ENCODE measurements around the gene CTNND2. TPM values are rescaled to one million over a fixed set of nuclear protein-coding genes. Genes with fewer than 3 reads are reported as not detected.

Gene CTNND2
- total RNA-seq, 1 donor from 2014 or later = 2.5 TPM

DNA sequence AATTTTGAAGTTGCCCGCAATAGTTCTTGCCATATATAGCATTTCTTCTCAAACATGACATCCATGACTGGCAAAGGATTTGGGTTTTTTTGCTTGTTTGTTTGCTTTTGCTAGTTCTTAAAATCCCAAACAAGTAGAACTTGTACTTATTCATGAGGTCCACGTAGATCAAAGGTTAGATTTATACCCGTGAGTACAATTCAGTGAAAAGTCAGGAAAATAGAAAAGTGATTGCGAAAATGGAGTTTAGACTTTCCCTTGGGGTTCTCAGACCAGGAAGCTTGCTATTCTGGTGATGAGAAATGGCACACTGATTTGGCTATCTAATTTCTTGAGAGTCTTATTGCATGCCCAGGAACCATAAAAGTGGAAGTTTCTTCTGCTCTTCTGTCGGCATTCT is 304.7 kb downstream of the CTNND2 start:
- no peaks in the 10 kb centered on the region for H3K27me3 Mint-ChIP-seq (ENCODE audit: unreplicated experiment)
- H3K4me1 Mint-ChIP-seq (ENCODE audit: unreplicated experiment) = no peaks in the 10 kb centered on the region
- H3K36me3 Mint-ChIP-seq (ENCODE audit: unreplicated experiment) = no peaks in the 10 kb centered on the region
- no peak overlapping the region for H3K27ac Mint-ChIP-seq (ENCODE audit: unreplicated experiment)
- DNase-seq (ENCODE audit: extremely low spot score, unreplicated experiment) = no peak
- TF ChIP-seq CTCF (IDR thresholded peaks at IDR 0.05) = no peak
- H3K9me3 Mint-ChIP-seq (ENCODE audit: unreplicated experiment) = no peaks in the 10 kb centered on the region
- no peak overlapping the region for H3K4me3 Mint-ChIP-seq (ENCODE audit: unreplicated experiment)

DNA sequence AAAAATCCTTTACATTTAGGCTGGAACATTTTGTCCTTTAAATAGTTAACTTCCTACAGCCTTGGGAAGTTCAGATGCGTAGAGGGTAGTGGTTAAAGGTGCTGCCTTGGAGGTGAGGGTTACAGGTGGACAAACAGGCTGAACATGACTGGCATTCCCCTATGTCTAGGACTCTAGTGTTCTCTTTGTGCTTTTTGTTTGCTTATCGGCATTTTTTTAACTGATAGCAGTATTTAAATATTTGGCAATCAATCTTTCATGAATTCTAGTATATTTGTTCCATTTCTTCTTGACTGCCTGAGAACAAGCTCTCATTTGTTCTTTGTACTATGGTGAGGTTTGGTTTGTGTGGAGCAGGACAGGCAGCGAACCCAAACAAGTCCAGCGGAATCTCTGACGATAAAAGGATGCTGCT is 307.6 kb downstream of the CTNND2 start:
- TF ChIP-seq CTCF (IDR thresholded peaks at IDR 0.05) = no peak
- no peaks in the 10 kb centered on the region for H3K9me3 Mint-ChIP-seq (ENCODE audit: unreplicated experiment)
- no peak overlapping the region for H3K27ac Mint-ChIP-seq (ENCODE audit: unreplicated experiment)
- no peak for DNase-seq (ENCODE audit: extremely low spot score, unreplicated experiment)
- H3K4me3 Mint-ChIP-seq (ENCODE audit: unreplicated experiment) = no peak overlapping the region
- no peaks in the 10 kb centered on the region for H3K27me3 Mint-ChIP-seq (ENCODE audit: unreplicated experiment)
- H3K4me1 Mint-ChIP-seq (ENCODE audit: unreplicated experiment) = no peaks in the 10 kb centered on the region
- no peaks in the 10 kb centered on the region for H3K36me3 Mint-ChIP-seq (ENCODE audit: unreplicated experiment)

DNA sequence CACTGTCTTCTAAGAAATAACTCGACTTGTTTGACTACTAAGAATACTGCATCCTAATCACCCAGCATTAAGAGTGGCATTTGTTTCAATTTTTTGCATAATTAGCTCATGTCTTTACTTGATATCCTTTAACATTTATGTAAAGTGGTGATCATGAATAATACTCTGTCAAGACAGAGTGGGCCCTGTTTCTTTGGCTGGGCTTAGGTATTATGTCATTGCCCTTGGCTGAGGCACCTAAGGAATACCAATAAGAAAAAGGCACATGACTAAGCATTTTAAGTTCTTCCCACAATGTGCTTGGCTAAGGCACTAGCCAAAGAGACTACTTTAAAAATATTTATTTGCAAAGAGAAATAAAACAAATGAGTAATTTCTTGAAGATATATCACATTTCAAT is 308.1 kb downstream of the CTNND2 start:
- no peaks in the 10 kb centered on the region for H3K36me3 Mint-ChIP-seq (ENCODE audit: unreplicated experiment)
- no peaks in the 10 kb centered on the region for H3K9me3 Mint-ChIP-seq (ENCODE audit: unreplicated experiment)
- H3K27ac Mint-ChIP-seq (ENCODE audit: unreplicated experiment) = no peak overlapping the region
- DNase-seq (ENCODE audit: extremely low spot score, unreplicated experiment) = no peak
- no peaks in the 10 kb centered on the region for H3K27me3 Mint-ChIP-seq (ENCODE audit: unreplicated experiment)
- no peaks in the 10 kb centered on the region for H3K4me1 Mint-ChIP-seq (ENCODE audit: unreplicated experiment)
- TF ChIP-seq CTCF (IDR thresholded peaks at IDR 0.05) = no peak
- no peak overlapping the region for H3K4me3 Mint-ChIP-seq (ENCODE audit: unreplicated experiment)

GRCh38 chr5:11595045-11595444 is 309.2 kb downstream of the CTNND2 start:
- H3K4me3 Mint-ChIP-seq (ENCODE audit: unreplicated experiment) = no peak overlapping the region
- no peak overlapping the region for H3K27ac Mint-ChIP-seq (ENCODE audit: unreplicated experiment)
- no peak for TF ChIP-seq CTCF (IDR thresholded peaks at IDR 0.05)
- DNase-seq (ENCODE audit: extremely low spot score, unreplicated experiment) = no peak
- H3K9me3 Mint-ChIP-seq (ENCODE audit: unreplicated experiment) = no peaks in the 10 kb centered on the region
- no peaks in the 10 kb centered on the region for H3K27me3 Mint-ChIP-seq (ENCODE audit: unreplicated experiment)
- H3K36me3 Mint-ChIP-seq (ENCODE audit: unreplicated experiment) = no peaks in the 10 kb centered on the region
- H3K4me1 Mint-ChIP-seq (ENCODE audit: unreplicated experiment) = no peaks in the 10 kb centered on the region

DNA sequence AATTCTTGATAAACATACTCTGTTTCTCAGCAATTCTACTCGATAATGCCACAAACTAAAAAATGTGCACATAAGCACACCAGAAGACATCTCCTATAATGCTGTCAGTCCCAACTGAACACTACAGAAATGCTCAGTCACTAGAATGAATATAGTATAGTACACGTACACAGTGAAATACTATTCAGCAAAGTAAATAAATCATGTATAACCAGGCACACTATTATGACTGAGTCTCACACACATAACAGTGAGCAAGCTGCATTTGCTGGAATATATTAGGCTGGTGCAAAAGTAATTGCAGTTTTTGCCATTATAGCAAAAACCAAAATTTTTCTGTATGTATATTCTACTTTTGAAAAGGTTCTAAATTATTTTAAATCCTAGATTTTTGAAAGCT is 310.2 kb downstream of the CTNND2 start:
- H3K4me3 Mint-ChIP-seq (ENCODE audit: unreplicated experiment) = no peak overlapping the region
- H3K27ac Mint-ChIP-seq (ENCODE audit: unreplicated experiment) = no peak overlapping the region
- no peaks in the 10 kb centered on the region for H3K9me3 Mint-ChIP-seq (ENCODE audit: unreplicated experiment)
- TF ChIP-seq CTCF (IDR thresholded peaks at IDR 0.05) = no peak
- no peaks in the 10 kb centered on the region for H3K27me3 Mint-ChIP-seq (ENCODE audit: unreplicated experiment)
- DNase-seq (ENCODE audit: extremely low spot score, unreplicated experiment) = no peak
- H3K36me3 Mint-ChIP-seq (ENCODE audit: unreplicated experiment) = no peaks in the 10 kb centered on the region
- no peaks in the 10 kb centered on the region for H3K4me1 Mint-ChIP-seq (ENCODE audit: unreplicated experiment)
